HG02943 (cell line): ENCODE data around the gene CCDC12.

ENCODE experiments used
- ATAC-seq: cut with Tn5 transposase; IDR thresholded peaks from one replicate; pipeline ENCODE4 v1.9.1; 2021; ENCODE audit warnings: mild to moderate bottlenecking, low read depth, moderate library complexity; ENCODE audit not compliant: unreplicated experiment

CCDC12 gene

GRCh38 chr3:46976326-46977190 is at the start of gene CCDC12:
TSS of gene CCDC12 (minus strand) at chr3:46976745. CDS start at chr3:46976732, 13 bp downstream.
- peak; percentile 67 for ATAC-seq

GRCh38 chr3:47024932-47025331 is 48.4 kb upstream of the CCDC12 start:
- no peak for ATAC-seq

DNA sequence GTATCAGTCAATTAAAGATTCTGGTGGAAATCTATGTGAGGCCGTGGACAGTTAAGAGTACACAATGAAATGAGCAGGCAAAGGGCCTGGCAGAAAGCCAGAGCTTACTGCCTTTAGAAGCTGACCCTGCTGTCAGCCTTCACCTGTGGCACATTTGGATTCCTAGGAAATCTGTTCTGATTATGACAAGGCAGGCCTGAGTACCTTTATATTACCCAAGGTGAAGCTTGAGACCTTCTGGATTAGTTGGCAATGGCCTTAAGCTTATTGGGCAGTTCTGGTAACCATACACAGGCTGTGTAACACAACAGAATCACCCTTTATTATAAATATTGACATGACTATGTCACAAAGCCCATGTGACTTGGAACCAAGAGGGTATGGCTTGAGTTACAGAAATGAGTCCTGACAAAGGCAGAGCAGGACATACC is 46.1 kb upstream of the CCDC12 start:
- no peak for ATAC-seq

DNA sequence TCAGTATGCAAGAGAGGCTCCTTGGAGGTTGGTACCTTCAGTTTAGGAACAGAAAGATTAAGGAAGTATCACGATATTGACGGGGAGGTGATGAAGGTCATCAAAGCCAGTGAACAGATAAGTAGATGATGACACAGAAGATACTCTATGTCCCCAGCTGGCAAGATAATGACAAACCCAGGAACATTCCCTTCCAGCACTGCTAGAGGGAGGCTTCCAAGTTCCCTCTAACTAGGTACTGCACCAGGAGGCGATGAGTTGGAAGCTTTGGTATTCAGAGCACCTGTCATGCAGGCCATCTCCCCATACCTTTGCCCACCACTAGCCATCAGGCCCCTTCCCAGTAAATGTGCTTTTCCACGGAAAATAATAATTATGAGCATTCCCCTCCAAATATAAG is 43.8 kb upstream of the CCDC12 start:
- no peak for ATAC-seq

DNA sequence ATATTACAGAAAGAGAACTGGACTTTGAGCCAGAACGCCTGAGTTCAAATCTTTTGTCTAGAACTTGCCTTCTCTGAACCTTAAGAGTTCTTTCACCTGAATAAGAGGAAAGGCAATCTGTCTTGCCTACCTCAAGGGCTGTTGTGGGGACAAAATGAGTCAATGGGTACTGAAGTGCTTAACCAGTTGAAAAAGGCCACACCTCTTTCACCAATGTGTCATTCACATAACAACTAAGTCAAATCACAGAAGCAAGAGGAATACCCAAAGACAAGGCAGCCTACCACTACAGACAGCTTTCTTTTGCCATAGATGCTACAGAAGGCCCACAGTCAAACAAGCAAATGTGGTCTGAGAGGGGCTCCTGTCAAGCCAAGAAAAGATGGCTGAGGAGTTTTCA is 42.7 kb upstream of the CCDC12 start:
- ATAC-seq = no peak

DNA sequence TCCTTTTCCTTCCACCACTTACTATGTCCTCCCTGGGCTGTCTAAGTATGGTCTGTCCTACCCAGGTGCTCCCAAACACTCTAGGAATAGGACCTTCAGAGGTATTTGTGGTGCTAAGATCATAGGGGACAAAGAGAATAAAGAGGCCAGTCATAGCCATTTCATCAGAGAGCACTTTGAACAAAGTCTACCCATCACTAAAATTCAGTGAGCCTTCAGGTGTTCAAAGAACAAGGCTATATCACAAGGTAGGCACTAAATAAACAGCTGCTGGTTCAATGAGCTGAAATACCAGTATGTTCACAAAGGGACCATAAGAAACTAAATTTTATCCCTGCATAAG is 41.7 kb upstream of the CCDC12 start:
- ATAC-seq = no peak

GRCh38 chr3:47017504-47018268 is 41.1 kb upstream of the CCDC12 start:
- no peak for ATAC-seq

GRCh38 chr3:47016934-47017435 is 40.4 kb upstream of the CCDC12 start:
- ATAC-seq = no peak

- no peak for ATAC-seq
Observed at GRCh38 chr3:47016086-47016933, 39.8 kb upstream of the CCDC12 start.

DNA sequence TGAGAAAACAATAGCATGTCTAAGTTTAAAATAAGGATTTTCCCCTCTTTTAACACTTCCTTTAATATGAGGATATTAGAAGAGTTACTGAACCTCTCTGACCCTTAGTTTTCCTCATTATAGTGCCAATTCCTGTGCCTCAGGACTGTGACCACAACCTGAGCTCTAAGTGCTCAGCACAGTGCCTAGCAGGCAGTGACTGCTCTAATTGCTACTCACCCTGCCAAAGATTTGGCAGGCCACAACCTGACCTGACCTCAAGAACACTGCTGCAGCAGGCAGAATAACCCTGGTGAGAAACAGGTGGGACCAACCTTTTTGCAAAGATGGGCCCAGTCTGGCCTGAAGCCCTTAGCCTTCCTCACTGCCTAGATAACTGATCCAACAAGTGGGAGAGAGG is 38.6 kb upstream of the CCDC12 start:
- no peak for ATAC-seq

- ATAC-seq = no peak
Observed at GRCh38 chr3:47014036-47014435, 37.5 kb upstream of the CCDC12 start.

DNA sequence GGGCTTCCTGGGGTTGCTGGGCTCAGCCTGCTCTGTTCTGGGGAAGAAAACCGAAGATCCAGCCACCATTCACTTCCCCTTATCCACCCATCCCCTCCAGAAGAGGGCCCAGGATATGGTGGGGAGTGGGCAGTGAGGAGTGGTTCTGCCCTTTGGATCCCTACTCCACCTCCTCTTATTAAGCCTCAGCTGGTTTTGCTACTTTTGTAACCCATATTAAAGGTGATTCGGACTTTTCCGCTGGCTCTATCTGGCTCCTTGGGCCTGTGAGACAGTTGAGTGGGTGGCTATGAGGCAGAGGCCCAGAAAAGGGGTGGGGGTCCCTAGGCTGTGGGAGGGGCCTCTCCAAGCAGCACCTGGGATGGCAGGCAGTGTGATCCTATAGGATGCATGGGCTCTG is 36.7 kb upstream of the CCDC12 start:
- ATAC-seq = no peak

GRCh38 chr3:47012342-47013230 is 36.0 kb upstream of the CCDC12 start:
- no peak for ATAC-seq

- ATAC-seq = no peak
Observed at GRCh38 chr3:47011371-47011770, 34.8 kb upstream of the CCDC12 start.

GRCh38 chr3:47010910-47011309 is 34.4 kb upstream of the CCDC12 start:
- ATAC-seq = no peak

- no peak for ATAC-seq
Observed at GRCh38 chr3:47010111-47010712, 33.7 kb upstream of the CCDC12 start.

DNA sequence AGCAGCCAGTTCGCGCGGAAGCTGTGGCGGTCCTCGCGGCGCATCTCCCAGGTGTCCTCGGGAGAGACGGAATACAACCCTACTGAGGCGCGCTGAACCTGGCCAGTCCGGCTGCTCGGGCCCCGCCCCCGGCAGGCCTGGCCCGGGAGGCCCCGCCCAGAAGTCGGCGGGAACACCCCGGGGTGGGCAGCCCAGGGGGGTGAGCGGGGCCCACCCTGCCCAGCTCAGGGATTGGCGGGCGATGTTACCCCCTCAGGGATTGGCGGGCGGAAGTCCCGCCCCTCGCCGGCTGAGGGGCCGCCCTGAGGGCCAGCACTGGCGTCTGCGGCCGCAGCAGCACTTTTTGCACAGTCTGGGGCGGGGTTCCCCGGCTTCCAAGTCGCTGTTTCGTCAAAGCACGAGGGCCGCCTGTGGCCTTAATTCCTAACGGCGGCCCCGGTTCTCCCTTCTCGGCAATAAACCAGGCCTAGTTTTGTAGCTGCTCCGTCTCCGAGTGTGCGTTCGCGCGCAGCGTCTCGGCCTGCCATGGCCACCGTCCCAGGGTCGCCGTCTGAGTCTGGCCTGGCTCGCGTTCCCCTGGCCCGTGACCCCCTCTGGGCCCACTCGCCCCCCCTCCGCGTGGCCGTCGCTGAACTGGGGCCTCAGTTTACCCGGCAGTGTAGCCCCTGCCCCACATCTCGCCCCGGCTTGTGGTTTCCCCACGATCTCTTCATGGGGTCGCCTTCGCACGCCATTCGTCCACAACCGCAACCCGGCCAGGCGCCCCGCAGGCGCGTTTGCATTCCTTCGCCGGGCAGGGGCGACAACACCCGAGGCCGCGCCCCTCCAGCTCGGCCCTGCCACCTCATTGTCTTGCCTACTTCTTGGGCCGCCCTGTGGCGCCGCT is 32.9 kb upstream of the CCDC12 start:
- peak; percentile 59 for ATAC-seq

GRCh38 chr3:47008851-47009224 is 32.3 kb upstream of the CCDC12 start:
- ATAC-seq = peak; percentile 3
